T follicular helper cell (primary cell): Measurements from ENCODE around the gene DPM2.

Source experiments
- DNase-seq: peaks from one replicate; pipeline ENCODE4 v3.0.0-alpha.2; 2020; ENCODE audit warnings: low read depth

DPM2 gene

GRCh38 chr9:127898433-127899127 is 39.1 kb downstream of the DPM2 start:
- no peak for DNase-seq

GRCh38 chr9:127897193-127897692 is 40.4 kb downstream of the DPM2 start:
- no peak for DNase-seq

GRCh38 chr9:127896395-127897192 is 41.1 kb downstream of the DPM2 start:
- DNase-seq = no peak

GRCh38 chr9:127895811-127896210 is 41.8 kb downstream of the DPM2 start:
- DNase-seq = no peak

- no peak for DNase-seq
Observed at GRCh38 chr9:127893392-127893791, 44.3 kb downstream of the DPM2 start.

GRCh38 chr9:127892831-127893230 is 44.8 kb downstream of the DPM2 start:
- DNase-seq = no peak

- no peak for DNase-seq
Observed at GRCh38 chr9:127890053-127890452, 47.6 kb downstream of the DPM2 start.

GRCh38 chr9:127887792-127888191 is 49.9 kb downstream of the DPM2 start:
- DNase-seq = no peak

- DNase-seq = no peak
Observed at GRCh38 chr9:127886401-127886972, 51.2 kb downstream of the DPM2 start.

- DNase-seq = no peak
Observed at GRCh38 chr9:127885508-127886281, 52.0 kb downstream of the DPM2 start.
